ENCODE results near the gene SENP6.

DNA sequence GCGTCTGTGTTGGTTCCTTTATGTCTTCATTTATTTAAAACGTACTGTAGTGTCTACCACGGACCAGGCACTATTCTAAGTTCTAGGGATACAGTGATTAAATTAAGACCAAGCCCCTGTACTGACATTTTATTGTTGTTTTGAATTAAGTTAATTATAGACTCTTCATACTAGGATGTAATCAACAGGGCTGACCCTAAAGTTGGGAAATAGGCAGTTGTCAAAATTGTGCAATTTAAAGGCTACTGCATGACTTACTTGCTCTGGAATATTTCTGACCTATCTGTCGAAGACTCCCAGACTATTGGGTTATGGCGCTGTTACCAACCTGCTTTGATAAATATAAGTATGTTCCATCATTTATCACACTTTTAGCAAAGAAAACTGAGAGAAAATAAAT, 154.0 kb downstream of the SENP6 start:
- no peak for TF ChIP-seq POLR2A (IDR thresholded peaks at IDR 0.05)
- TF ChIP-seq, protein P1, sequence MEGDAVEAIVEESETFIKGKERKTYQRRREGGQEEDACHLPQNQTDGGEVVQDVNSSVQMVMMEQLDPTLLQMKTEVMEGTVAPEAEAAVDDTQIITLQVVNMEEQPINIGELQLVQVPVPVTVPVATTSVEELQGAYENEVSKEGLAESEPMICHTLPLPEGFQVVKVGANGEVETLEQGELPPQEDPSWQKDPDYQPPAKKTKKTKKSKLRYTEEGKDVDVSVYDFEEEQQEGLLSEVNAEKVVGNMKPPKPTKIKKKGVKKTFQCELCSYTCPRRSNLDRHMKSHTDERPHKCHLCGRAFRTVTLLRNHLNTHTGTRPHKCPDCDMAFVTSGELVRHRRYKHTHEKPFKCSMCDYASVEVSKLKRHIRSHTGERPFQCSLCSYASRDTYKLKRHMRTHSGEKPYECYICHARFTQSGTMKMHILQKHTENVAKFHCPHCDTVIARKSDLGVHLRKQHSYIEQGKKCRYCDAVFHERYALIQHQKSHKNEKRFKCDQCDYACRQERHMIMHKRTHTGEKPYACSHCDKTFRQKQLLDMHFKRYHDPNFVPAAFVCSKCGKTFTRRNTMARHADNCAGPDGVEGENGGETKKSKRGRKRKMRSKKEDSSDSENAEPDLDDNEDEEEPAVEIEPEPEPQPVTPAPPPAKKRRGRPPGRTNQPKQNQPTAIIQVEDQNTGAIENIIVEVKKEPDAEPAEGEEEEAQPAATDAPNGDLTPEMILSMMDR (IDR thresholded peaks at IDR 0.05) = no peak
